ENCODE measurements around the gene RGS9BP. TPM values are rescaled to one million over a fixed set of nuclear protein-coding genes. Genes with fewer than 3 reads are reported as not detected.

RGS9BP gene
- total and polyA plus RNA-seq, 10 of the 15 experiments (the other 5 are each of a cell fraction or from before 2014, with no cell fraction given): 0.01 to 0.10 (median 0.05) TPM; not detected in 6

DNA sequence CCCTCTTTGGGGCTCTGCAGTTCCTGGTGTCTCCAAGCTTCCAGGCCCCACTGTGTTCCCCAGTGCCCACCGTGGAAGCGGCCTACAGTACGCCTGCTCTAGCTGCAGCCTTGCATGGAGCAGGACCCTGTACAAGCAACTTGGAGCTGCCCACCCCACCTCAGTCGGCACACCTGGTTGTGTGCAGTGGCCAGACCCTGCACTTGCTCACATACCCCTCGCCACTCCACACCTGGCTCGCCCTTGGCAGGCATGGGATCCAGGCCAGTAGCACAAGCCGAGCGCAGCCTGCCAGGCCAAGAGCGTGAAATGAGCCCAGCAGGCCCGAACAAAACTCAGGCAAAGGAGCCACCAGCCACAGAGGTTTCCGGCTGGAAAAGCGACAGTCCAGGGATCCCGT lies 37.0 kb upstream of the RGS9BP start (continued):
- TF ChIP-seq CEBPB (IDR thresholded peaks at IDR 0.05; ENCODE audit: borderline replicate concordance in 1 of 2, low read depth in 2 of 2, low read length in 2 of 2) (no peak), NR2C1 (IDR thresholded peaks at IDR 0.05) (no peak), CHD1 (IDR thresholded peaks at IDR 0.05; ENCODE audit: low read depth, low read length) (no peak), BRCA1 (IDR thresholded peaks at IDR 0.05; ENCODE audit: low read depth, low read length) (no peak), MTA3 (IDR thresholded peaks at IDR 0.05; ENCODE audit: borderline replicate concordance, low read length) (no peak)

- H4K20me1 ChIP-seq (ENCODE audit: control insufficient read depth, insufficient read depth): no peaks in the 10 kb centered on the region
- intact Hi-C loops (cut with micrococcal nuclease; ENCODE audit: unreplicated experiment): no loop called here
- H3K27ac ChIP-seq (ENCODE audit: control insufficient read depth, insufficient read depth): no peak overlapping the region
- no peak overlapping the region for H3K9ac ChIP-seq (ENCODE audit: control insufficient read depth, insufficient read depth, low read length)
- ChIA-PET RAD21 (ENCODE audit: unreplicated experiment) (no interaction called here), CTCF (no interaction called here), POLR2A (no interaction called here), SMC1A (ENCODE audit: uncharacterized antibody, unreplicated experiment) (no interaction called here)
- WGBS (ENCODE audit: insufficient coverage, insufficient replicate concordance, low lambda C conversion rate, missing lambda C conversion rate): 87% methylated on average over 12 of the region's 12 CpGs
- H3K36me3 ChIP-seq (ENCODE audit: control insufficient read depth in 2 of 2, insufficient read depth in 2 of 2, low read length in 1 of 2): peaks cover 24 to 39% of the 10 kb centered on the region in 2 experiments
- no peaks in the 10 kb centered on the region for H3K79me2 ChIP-seq (ENCODE audit: control insufficient read depth, insufficient read depth, low read length)
- no peak overlapping the region for H2AFZ ChIP-seq (ENCODE audit: control insufficient read depth, low read depth, low read length)
- no peak overlapping the region for H3K4me2 ChIP-seq (ENCODE audit: control insufficient read depth, insufficient read depth)
- ATAC-seq (no peak), DNase-seq (ENCODE audit: low read depth, low spot score) (no peak), FAIRE-seq (no peak)
- H3K4me3 ChIP-seq: no peak overlapping the region
- in situ Hi-C loops (cut with MboI): no loop called here
- no peaks in the 10 kb centered on the region for H3K9me3 ChIP-seq (replicated peaks; ENCODE audit: control insufficient read depth, insufficient read depth, low read length)
- H3K4me1 ChIP-seq (ENCODE audit: control insufficient read depth, insufficient read depth, low read length): peaks cover 3% of the 10 kb centered on the region
- H3K27me3 ChIP-seq (replicated peaks in 1 of 2; ENCODE audit: control insufficient read depth in 2 of 2, insufficient read depth in 2 of 2, low read length in 1 of 2): no peaks in the 10 kb centered on the region
- BruUV-seq (replicated peaks): TSS peak; percentile 36
- TF ChIP-seq BCL11A (IDR thresholded peaks at IDR 0.05; ENCODE audit: low read depth, low read length): no peak
- TF ChIP-seq, protein P1, sequence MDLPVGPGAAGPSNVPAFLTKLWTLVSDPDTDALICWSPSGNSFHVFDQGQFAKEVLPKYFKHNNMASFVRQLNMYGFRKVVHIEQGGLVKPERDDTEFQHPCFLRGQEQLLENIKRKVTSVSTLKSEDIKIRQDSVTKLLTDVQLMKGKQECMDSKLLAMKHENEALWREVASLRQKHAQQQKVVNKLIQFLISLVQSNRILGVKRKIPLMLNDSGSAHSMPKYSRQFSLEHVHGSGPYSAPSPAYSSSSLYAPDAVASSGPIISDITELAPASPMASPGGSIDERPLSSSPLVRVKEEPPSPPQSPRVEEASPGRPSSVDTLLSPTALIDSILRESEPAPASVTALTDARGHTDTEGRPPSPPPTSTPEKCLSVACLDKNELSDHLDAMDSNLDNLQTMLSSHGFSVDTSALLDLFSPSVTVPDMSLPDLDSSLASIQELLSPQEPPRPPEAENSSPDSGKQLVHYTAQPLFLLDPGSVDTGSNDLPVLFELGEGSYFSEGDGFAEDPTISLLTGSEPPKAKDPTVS (IDR thresholded peaks at IDR 0.05; ENCODE audit: low read depth, low read length): no peak
- TF ChIP-seq NR2F1 (conservative IDR thresholded peaks at IDR 0.05): no peak
- TF ChIP-seq ZNF384 (IDR thresholded peaks at IDR 0.05; ENCODE audit: borderline replicate concordance, low read depth, low read length): no peak
- no peak for TF ChIP-seq MTA3 (IDR thresholded peaks at IDR 0.05; ENCODE audit: borderline replicate concordance, low read length)
- no peak for TF ChIP-seq E2F4 (IDR thresholded peaks at IDR 0.05; ENCODE audit: low read depth, low read length)
- TF ChIP-seq TBL1XR1 (IDR thresholded peaks at IDR 0.05; ENCODE audit: low read depth, low read length): no peak
- no peak for TF ChIP-seq ZNF207 (IDR thresholded peaks at IDR 0.05; ENCODE audit: borderline replicate concordance)
- TF ChIP-seq ESRRA (IDR thresholded peaks at IDR 0.05; ENCODE audit: low read length): no peak
- TF ChIP-seq ZBTB4 (CRISPR knock-in tag; IDR thresholded peaks at IDR 0.05): no peak
- TF ChIP-seq EGR1 (IDR thresholded peaks at IDR 0.05; ENCODE audit: borderline replicate concordance in 1 of 2, low read depth in 2 of 2, low read length in 2 of 2): no peak
- TF ChIP-seq TARDBP (IDR thresholded peaks at IDR 0.05; ENCODE audit: borderline replicate concordance): no peak
- TF ChIP-seq ATF2 (IDR thresholded peaks at IDR 0.05; ENCODE audit: low read length): no peak
These were observed 32.9 kb upstream of the RGS9BP start for GRCh38 chr19:32642771-32643170.
